Measurements from ENCODE around the gene NR2C1.
A peak's percentile ranks its signal among the peaks of the same experiment; 100 is the strongest.

Gene NR2C1

DNA sequence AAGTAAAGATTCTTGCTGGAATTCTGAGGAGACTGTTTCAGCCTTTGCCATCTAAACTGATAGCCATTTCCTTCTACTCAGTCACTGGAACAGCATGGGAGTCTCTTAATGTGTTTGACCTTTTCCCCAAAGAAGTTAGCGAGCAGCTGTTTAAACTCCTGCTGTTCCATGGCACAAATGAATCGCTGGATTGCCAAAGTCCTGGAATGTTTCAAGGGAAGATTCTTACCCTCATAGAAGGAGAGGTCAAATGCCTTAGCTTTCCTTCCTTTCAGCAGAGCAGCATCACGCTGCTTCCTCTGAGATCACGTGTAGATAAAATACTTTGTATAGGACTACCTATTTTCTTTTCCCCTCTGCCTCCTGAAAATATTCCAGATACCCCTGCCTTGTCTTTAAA lies 10.5 kb upstream of the NR2C1 start:
- DNase-seq (ENCODE audit: low read depth), result no peak

GRCh38 chr12:95083471-95083870 lies 10.1 kb upstream of the NR2C1 start:
- DNase-seq (ENCODE audit: low read depth), result no peak

- DNase-seq (ENCODE audit: low read depth), result no peak
Observed at GRCh38 chr12:95077341-95077740, 3.9 kb upstream of the NR2C1 start.

DNA sequence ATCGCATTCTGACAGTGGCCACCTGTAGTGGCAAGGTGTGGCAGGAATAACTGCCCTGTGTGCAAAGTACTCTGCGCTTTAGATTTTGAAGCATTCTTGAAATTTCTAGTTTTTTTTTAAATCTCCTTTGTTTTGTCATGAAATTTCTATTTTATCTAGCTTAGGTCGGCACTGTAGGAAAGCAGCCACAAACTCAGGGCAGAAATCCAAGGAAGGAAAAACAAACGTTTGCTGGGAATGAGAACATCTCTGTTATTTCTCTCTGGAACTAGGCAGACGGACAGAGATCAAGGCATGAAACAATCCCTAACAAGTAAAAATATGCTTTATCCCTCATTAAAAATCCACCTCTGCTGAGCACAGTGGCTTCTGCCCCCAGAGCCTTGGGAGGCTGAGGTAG lies 1.3 kb upstream of the NR2C1 start:
- no peak for DNase-seq (ENCODE audit: low read depth)

GRCh38 chr12:95073698-95074520 lies 491 bp upstream of the NR2C1 start:
- no peak for DNase-seq (ENCODE audit: low read depth)

DNA sequence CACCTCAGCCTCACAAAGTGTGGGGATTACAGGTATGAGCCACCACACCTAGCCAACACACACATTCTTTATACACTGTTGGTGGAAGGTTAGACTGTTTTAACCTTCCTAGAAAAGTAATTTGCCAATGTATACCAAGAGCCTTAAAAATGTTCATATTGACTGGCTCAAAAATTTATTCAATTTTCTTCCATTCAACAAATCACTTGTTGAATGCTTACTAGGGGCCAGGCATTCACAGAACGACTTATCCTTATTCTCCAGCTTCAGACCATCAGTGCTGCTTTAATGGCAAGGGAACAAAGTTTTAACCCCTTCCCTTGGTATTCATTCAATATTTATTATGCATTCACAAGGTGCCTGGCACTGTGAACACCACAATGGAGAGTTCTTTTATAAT lies 3.0 kb downstream of the NR2C1 start:
- DNase-seq (ENCODE audit: low read depth), result no peak

DNA sequence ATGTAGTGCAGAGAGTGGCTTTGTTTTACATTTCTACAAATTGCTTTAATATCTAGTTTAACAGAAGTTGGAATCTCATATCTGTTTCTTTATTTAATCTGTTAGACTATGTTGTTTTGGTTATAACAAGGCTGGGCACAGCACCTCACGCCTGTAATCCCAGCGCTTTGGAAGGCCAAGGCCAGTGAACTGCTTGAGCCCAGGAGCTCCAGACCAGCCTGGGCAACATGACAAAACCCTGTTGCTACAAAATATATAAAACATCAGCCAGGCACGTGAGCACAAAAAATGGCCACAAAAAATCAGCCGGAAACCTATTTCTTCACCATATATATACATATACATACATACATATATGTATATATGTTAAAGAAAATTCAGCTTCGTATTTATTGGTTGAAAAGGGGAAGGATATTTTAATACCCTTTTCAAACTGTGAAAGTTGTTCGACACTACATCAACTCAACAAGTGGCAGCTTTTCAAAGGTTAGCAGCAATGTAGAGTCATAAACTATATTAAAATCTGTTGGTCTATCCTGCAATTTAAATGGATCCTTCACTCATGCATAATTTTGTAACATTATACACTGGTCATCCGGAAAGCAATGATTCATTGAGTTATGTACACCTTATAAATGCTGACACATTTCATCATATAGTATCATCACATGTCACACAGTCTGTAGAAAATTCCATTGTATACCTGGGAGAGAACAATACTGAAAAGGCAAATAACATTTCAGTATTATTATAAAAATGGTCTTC lies 7.1 kb downstream of the NR2C1 start:
- no peak for DNase-seq (ENCODE audit: low read depth)

GRCh38 chr12:95060951-95061350 lies 12.5 kb downstream of the NR2C1 start:
- no peak for DNase-seq (ENCODE audit: low read depth)

DNA sequence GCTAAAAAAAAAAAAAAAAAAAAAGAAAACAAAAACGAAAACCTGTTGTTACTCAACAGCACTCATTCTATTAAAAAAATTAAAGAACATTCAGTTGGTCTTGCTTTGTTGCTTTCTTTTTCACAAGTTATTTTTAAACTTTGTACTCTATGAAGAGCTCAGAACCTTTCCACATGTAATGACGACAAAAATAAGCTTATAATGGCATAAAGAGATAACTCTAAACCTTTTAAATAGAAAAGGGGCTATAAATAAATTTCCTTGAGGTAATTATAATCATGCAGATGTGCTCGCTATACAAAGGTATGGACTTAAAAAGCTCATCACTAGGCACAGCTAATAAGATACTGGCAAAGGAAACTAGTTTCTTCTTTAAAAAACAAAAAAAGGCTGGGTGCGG lies 13.4 kb downstream of the NR2C1 start:
- no peak for DNase-seq (ENCODE audit: low read depth)

DNA sequence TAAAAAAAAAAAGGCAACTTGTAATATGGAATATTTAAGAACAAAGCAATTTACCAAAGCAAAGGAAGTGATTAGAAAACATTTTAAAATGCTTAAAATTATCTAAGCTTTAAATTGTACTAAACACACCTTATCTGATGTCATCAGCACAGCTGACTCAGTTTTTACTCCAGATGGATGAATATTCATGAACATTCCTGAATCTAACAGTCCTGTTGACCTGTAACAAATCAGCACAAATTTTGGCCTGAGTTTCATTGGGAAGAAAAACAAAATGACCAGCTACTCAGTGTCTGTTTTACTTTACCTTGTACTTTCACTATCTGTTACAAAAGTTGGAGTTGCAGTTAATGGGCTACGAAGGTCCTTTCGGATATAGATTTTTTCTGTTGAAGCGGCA lies 16.0 kb downstream of the NR2C1 start:
- DNase-seq (ENCODE audit: low read depth), result no peak

DNA sequence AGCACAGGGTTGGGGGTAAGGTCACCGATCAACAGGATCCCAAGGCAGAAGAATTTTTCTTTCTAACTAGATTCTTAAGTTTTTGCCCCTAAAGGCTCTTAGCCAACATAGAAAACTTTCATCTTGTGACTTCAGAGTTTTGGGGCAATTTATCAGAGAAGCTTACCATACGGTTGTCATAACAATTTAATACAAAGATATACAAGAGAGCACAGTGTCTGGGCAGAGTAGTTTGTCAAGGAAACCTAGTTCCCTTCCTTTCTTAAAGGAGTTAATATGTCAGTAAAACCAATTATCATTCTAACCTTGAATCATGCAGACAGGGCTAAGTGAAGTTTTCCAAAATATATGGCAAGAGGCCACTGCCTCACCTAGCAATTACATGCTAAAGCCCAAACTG lies 18.4 kb downstream of the NR2C1 start:
- DNase-seq (ENCODE audit: low read depth), result no peak

- DNase-seq (ENCODE audit: low read depth), result no peak
Observed at GRCh38 chr12:95054206-95054605, 19.2 kb downstream of the NR2C1 start.

- DNase-seq (ENCODE audit: low read depth), result no peak
Observed at GRCh38 chr12:95051241-95051640, 22.2 kb downstream of the NR2C1 start.

DNA sequence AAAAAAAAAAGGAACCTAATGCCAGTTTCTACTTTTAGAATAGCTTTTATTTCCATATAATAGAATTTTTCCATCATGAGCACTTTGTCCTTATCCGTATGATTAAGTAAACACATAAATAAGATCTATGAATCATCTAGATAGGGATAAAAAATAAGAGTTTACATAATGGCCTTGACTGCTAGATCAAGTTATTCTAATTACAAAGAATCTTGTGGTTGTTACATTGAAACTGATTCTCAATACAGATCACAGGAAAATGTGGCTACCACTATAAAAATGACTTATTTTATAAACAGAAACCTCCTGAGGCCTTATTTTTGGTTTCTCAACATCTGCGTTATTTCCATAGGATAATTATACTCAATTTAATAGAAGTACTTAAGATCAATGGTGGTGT lies 35.5 kb downstream of the NR2C1 start:
- no peak for DNase-seq (ENCODE audit: low read depth)

- DNase-seq (ENCODE audit: low read depth), result no peak
Observed at GRCh38 chr12:95034750-95035149, 38.7 kb downstream of the NR2C1 start.

DNA sequence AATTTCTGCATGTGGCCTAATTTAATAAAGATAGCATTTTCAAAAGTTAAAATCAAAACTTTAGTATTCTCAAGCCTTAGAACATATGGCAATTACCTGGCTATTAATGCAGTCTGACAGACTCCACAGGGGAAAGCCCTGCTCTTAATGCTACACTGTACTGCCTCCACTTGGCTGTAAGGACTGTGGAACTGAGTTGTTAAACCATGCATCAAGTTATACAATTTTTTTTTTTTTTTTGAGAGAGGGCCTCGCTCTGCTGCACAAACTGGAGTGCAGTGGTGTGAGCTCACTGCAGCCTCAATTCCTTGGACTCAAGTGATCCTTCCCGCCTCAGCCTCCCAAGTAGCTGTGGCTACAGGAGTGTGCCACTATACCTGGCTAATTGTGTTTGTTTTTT lies 50.9 kb downstream of the NR2C1 start:
- no peak for DNase-seq (ENCODE audit: low read depth)

DNA sequence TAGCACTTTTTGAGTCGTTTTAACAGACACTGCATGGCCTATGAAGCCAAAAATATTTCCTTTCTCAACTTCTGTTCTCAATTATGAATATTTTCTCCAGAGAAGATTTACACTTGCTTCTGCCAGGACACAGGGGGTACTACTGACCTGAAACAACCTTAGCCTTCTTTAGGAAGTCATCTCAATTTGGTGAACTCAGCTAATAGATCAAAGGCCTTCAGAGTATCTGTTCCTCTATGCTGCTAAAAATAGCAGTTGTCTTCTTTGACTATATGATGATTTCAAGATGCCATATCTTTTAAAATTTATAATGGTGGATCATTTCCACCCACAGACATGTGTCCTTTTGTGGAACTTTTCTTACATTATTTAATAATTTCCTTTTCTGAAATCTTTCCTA lies 55.9 kb downstream of the NR2C1 start:
- DNase-seq (ENCODE audit: low read depth), result no peak

DNA sequence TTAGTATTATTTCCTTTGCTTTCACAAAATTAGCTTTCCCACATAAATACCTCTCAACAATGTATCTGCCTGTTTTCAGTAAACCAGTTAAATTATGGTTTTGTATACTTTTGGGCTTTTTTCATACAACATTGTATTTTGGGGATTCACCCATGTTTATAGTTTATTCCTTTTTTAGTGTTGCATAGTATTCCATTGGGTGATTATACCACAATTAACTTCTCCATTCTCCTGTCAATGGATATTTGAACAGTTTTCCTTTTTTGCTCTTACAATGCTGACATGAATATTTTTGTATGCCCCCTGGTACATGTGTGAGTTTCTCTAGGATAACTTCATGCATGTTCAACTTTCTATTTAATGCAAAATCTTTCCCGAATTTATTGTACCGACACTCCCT lies 57.3 kb downstream of the NR2C1 start:
- DNase-seq (ENCODE audit: low read depth), result no peak

- no peak for DNase-seq (ENCODE audit: low read depth)
Observed at GRCh38 chr12:95014554-95014953, 58.9 kb downstream of the NR2C1 start.

DNA sequence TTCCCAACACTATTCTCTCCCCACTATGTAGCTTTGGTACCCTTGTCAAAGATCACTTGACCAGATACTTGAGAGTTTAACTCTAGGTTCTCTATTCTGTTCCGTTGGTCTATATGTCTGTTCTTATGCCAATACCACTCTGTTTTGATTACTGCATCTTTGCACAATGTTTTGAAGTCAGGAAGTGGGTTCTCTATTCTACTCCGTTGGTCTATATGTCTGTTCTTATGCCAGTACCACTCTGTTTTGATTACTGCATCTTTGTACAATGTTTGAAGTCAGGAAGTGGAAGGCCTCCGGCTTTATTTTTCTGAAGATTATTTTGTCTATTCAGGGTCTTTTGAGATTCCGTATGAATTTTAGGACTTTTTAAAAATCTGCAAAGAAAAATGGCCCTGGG lies 67.2 kb downstream of the NR2C1 start:
- no peak for DNase-seq (ENCODE audit: low read depth)

- no peak for DNase-seq (ENCODE audit: low read depth)
Observed at GRCh38 chr12:95004610-95005009, 68.8 kb downstream of the NR2C1 start.

DNA sequence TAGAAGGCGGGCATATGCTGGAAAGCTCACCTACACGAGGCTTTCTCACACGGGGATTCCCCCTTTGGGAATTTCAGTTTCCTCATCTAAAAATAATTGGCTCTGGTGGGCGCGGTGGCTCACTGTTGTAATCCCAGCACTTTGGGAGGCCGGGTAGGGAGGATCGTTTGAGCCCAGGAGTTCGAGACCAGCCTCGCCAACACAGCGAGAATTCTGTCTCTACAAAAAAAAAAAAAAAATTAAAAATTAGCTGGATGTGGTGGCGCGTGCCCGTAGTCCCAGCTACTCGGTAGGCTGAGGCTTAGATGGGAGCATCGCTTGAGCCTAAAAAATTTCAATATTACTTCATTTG lies 69.5 kb downstream of the NR2C1 start:
- DNase-seq (ENCODE audit: low read depth), result no peak

DNA sequence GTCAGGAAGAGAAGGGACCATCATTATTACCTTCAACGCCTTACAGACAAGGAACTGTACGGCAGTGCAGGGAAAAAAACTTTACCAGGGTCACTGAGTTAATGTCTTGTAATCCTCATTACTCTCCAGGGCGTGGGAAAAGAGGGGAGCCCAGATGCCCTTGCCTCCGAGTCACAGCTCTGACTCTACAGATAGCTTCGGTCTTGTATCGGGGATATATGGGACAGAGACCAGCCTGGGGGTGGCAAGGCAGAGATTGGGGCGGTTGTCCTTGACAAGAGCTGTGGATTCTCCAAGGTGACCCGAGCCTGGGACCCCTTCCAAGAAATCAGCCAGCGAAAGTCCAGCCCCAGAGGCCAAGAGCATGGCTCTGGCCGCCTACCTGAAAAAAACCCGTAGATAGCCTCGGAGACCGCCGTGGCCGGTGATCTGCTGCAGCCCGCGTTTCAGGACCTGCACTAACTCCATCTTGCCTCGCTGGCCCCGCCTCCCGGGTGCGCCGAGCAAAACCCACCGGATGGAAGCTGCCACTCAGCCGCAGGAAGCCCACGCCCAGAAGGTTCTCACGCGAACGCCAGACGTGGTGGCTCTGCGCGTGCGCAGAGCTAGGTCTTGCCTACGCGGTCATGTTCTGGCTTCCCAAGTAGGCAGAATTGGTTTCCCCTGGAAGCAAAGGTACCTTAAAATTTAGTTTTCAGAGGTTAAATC lies 70.1 kb downstream of the NR2C1 start, which contains the start of gene NDUFA12:
Gene NDUFA12 (minus strand): TSS at position 485 of the 708 bp plus-strand sequence. CDS start 17 bp downstream, at position 468.
- DNase-seq (ENCODE audit: low read depth), result peak; percentile 94

Data from stimulated activated CD8-positive, alpha-beta memory T cell treated with anti-CD3 and anti-CD28 coated beads, Interleukin-4, amount 100 ng/mL, for 24 hours (primary cell).